HepG2 (cell line): ENCODE measurements around the gene UNG. TPM values are rescaled to one million over a fixed set of nuclear protein-coding genes. Genes with fewer than 3 reads are reported as not detected.

Experiments
- ARNT2 ChIP-seq: sonication (generic); formaldehyde crosslinking; IDR thresholded peaks from 2 replicates; pipeline ENCODE4 v1.8.0; 2022; ENCODE audit warnings: mild to moderate bottlenecking, low read depth, missing genetic modification reagents, moderate library complexity
- ATM ChIP-seq: fragments of 450-650 bp; IDR thresholded peaks from 2 replicates; pipeline ENCODE4 v1.7.1; 2017; ENCODE audit warnings: mild to moderate bottlenecking, borderline replicate concordance
- IKZF4 ChIP-seq: sonication (generic); formaldehyde crosslinking; IDR thresholded peaks from 2 replicates; pipeline ENCODE4 v1.5.1; 2020; ENCODE audit warnings: borderline replicate concordance, mild to moderate bottlenecking, low read depth, missing genetic modification reagents; ENCODE audit errors: not compliant biosample characterization
- RORA ChIP-seq: sonication (generic); formaldehyde crosslinking; IDR thresholded peaks from 2 replicates; pipeline ENCODE4 v1.5.0; 2020; ENCODE audit warnings: mild to moderate bottlenecking, missing genetic modification reagents, moderate library complexity
- THAP11 ChIP-seq: IDR thresholded peaks from 2 replicates; pipeline ENCODE4 v1.6.1; 2016; ENCODE audit warnings: missing biosample characterization, missing genetic modification reagents
- TP53 ChIP-seq: sonication (generic); formaldehyde crosslinking; conservative IDR thresholded peaks from 2 replicates; pipeline ENCODE4 v1.4.0; 2020; ENCODE audit warnings: missing genetic modification reagents
- ZFP91 ChIP-seq: sonication (generic); formaldehyde crosslinking; IDR thresholded peaks from 2 replicates; pipeline ENCODE4 v1.9.0; 2022; ENCODE audit warnings: missing genetic modification reagents, mild to moderate bottlenecking, borderline replicate concordance
- ZFX ChIP-seq: sonication (generic); formaldehyde crosslinking; IDR thresholded peaks from 2 replicates; pipeline ENCODE4 v1.4.0; 2020; ENCODE audit warnings: mild to moderate bottlenecking, low read depth, missing genetic modification reagents, moderate library complexity
- ZHX2 ChIP-seq, 2 experiments: sonication (generic) in 1 of 2; formaldehyde crosslinking in 1 of 2; IDR thresholded peaks; 2 replicates each; pipeline versions ENCODE4 v1.6.1 to v1.9.0; 2014 to 2022; ENCODE audit warnings: antibody characterized with exemption in 1 of 2, borderline replicate concordance in 1 of 2, inconsistent platforms in 1 of 2, low read depth in 1 of 2, missing genetic modification reagents in 1 of 2
- ZNF224 ChIP-seq: sonication (generic); formaldehyde crosslinking; IDR thresholded peaks from 2 replicates; pipeline ENCODE4 v1.5.0; 2020; ENCODE audit warnings: mild to moderate bottlenecking, missing genetic modification reagents
- ZNF484 ChIP-seq: sonication (generic); formaldehyde crosslinking; IDR thresholded peaks from 2 replicates; pipeline ENCODE4 v1.5.1; 2020; ENCODE audit warnings: mild to moderate bottlenecking, low read depth, missing genetic modification reagents, borderline replicate concordance
- ZNF841 ChIP-seq: sonication (generic); formaldehyde crosslinking; IDR thresholded peaks from 2 replicates; pipeline ENCODE4 v1.8.1; 2023; ENCODE audit warnings: missing genetic modification reagents, borderline replicate concordance
- polyA plus RNA-seq, 8 experiments: library from polyadenylated mRNA; depleted of rRNA in 3 of 8; stranded (reverse) in 7 of 8; unstranded in 1 of 8; fragments of >200 nt; fragmentation: Illumina TruSeq in 4 of 8; extraction: Trizol in 4 of 8; gene quantifications; 2 replicates each; pipeline versions ENCODE4 v1.2.1 to v1.2.3, GENCODE V29; 2011 to 2016; ENCODE audit warnings: low read depth in 4 of 8, missing spikeins in 1 of 8, mixed read lengths in 1 of 8; ENCODE audit not compliant: insufficient read depth in 1 of 8
- total RNA-seq, 5 experiments: library from RNA; depleted of rRNA; stranded (reverse); fragments of >200 nt; fragmentation: Illumina TruSeq; extraction: Trizol; gene quantifications; 2 replicates each; pipeline ENCODE4 v1.2.3, GENCODE V29; 2016; ENCODE audit warnings: low read depth in 1 of 5
- TF ChIP-seq, protein P1 (sequence below): sonication (generic); formaldehyde crosslinking; IDR thresholded peaks from 2 replicates; pipeline ENCODE4 v1.8.1; 2022; ENCODE audit warnings: low read depth, mild to moderate bottlenecking, missing genetic modification reagents
- TF ChIP-seq, protein P2 (sequence below): sonication (generic); formaldehyde crosslinking; IDR thresholded peaks from 2 replicates; pipeline ENCODE4 v1.5.1; 2020; ENCODE audit warnings: missing genetic modification reagents, mild to moderate bottlenecking, borderline replicate concordance

The UNG gene
- total and polyA plus RNA-seq, 2 of the 13 experiments (the other 11 are each of a cell fraction or from before 2014, with no cell fraction given) = 23.3 to 114 TPM

- TF ChIP-seq ZHX2 (IDR thresholded peaks at IDR 0.05; ENCODE audit: low read depth) (peak; percentile 82), ZHX2 (CRISPR knock-in tag; IDR thresholded peaks at IDR 0.05; ENCODE audit: borderline replicate concordance) (no peak; the same call in 1 of the 2 replicates), IKZF4 (CRISPR knock-in tag) (peak; percentile 28), ZNF224 (CRISPR knock-in tag) (peak; percentile 61; the same call in 1 of the 2 replicates), ARNT2 (no peak; the same call in 1 of the 2 replicates), ZNF841 (CRISPR knock-in tag) (no peak), ZFP91 (CRISPR knock-in tag) (peak; percentile 94; the same call in 1 of the 2 replicates), ATM (no peak), ZNF484 (CRISPR knock-in tag) (no peak), RORA (CRISPR knock-in tag) (no peak), THAP11 (peak; percentile 96), TP53 (CRISPR knock-in tag) (peak; percentile 58; the same call in 1 of the 2 replicates), ZFX (CRISPR knock-in tag) (peak; percentile 89)
- TF ChIP-seq, protein P1, sequence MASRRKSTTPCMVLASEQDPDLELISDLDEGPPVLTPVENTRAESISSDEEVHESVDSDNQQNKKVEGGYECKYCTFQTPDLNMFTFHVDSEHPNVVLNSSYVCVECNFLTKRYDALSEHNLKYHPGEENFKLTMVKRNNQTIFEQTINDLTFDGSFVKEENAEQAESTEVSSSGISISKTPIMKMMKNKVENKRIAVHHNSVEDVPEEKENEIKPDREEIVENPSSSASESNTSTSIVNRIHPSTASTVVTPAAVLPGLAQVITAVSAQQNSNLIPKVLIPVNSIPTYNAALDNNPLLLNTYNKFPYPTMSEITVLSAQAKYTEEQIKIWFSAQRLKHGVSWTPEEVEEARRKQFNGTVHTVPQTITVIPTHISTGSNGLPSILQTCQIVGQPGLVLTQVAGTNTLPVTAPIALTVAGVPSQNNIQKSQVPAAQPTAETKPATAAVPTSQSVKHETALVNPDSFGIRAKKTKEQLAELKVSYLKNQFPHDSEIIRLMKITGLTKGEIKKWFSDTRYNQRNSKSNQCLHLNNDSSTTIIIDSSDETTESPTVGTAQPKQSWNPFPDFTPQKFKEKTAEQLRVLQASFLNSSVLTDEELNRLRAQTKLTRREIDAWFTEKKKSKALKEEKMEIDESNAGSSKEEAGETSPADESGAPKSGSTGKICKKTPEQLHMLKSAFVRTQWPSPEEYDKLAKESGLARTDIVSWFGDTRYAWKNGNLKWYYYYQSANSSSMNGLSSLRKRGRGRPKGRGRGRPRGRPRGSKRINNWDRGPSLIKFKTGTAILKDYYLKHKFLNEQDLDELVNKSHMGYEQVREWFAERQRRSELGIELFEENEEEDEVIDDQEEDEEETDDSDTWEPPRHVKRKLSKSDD = no peak
- TF ChIP-seq, protein P2, sequence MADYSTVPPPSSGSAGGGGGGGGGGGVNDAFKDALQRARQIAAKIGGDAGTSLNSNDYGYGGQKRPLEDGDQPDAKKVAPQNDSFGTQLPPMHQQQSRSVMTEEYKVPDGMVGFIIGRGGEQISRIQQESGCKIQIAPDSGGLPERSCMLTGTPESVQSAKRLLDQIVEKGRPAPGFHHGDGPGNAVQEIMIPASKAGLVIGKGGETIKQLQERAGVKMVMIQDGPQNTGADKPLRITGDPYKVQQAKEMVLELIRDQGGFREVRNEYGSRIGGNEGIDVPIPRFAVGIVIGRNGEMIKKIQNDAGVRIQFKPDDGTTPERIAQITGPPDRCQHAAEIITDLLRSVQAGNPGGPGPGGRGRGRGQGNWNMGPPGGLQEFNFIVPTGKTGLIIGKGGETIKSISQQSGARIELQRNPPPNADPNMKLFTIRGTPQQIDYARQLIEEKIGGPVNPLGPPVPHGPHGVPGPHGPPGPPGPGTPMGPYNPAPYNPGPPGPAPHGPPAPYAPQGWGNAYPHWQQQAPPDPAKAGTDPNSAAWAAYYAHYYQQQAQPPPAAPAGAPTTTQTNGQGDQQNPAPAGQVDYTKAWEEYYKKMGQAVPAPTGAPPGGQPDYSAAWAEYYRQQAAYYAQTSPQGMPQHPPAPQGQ = no peak
These were observed 44.7 kb upstream of the UNG start, which contains the start of gene USP30 (continued) for GRCh38 chr12:109052414-109053323.
